Cerebellar cortex (tissue), 1 donor: ENCODE results near the gene ACVR2B.

ENCODE experiments used
- DNase-seq: peaks from one replicate; pipeline ENCODE4 v3.0.0-alpha.2; 2015; ENCODE audit warnings: low spot score

Gene ACVR2B

GRCh38 chr3:38532529-38532928 is 78.8 kb downstream of the ACVR2B start:
- DNase-seq: no peak

DNA sequence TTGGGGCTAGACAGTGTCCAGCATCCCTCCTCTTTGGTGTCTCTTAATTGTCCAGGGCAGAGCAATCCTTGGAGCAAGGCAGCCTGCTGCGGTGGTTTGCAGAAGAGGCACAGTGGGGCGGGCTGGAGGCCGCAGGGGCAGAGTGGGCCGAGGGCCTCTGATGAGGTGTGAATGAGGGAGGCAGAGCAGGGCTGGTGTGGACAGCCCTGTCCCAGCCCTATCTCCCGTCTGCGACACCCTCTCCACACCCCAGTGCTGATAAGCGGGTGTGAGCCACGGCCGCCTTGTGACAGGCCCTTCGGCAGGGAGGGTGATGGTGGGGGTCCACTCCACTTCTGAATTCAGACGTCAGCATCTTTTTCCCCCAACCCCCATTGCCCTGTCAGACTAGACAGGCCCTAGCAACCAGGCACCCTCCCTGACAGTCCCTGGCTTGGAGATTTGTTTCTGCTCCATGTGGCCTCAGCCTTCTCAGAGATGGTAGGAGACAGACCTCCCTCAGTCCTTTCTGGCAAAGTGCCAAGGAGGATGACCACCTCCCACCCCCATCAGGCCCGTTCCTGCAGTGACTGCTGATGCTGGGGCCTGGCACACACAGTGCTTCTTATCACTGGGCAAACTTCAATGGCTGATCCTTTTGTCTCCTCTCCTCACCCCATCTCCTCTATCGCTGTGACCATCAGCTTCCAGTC is 79.7 kb downstream of the ACVR2B start:
- no peak for DNase-seq

DNA sequence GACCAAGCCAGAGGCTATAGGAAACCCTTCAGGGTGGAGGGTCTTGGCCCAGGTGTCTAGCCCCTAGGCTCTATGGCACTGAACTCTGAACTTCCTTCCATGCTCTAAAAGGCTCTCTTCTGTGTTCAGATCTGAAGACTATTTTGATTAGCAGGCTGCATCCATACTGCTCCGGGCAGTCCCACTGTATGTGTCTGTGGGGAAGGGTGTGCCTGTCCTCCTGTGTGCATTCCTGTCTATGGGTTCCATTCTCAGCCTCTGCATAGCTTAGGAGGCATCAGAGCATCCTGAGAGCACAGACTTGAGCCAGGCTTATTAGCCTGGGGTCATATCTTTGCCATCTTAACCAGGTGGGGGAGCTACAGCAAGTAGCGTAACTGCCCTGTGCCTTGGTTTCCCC is 80.5 kb downstream of the ACVR2B start:
- DNase-seq: no peak

DNA sequence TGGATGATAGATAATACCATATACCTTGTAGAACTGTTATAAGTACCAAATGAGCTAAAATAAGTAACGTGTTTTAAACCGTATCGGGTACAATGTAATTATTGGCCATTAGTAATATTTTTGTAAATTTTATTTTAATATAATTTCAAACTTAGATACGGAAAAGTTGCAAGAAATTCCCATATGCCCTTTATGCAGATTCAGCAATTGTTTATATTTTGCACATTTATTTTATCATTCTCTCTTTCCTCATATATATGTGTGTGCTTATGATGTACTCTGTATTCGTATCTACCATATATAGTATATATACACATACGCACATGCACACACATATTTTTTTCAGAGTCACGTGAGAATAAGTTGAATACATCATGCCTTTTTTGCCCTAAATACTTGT is 80.9 kb downstream of the ACVR2B start:
- DNase-seq: no peak

- no peak for DNase-seq
These were observed 83.0 kb downstream of the ACVR2B start for GRCh38 chr3:38536671-38537070.

DNA sequence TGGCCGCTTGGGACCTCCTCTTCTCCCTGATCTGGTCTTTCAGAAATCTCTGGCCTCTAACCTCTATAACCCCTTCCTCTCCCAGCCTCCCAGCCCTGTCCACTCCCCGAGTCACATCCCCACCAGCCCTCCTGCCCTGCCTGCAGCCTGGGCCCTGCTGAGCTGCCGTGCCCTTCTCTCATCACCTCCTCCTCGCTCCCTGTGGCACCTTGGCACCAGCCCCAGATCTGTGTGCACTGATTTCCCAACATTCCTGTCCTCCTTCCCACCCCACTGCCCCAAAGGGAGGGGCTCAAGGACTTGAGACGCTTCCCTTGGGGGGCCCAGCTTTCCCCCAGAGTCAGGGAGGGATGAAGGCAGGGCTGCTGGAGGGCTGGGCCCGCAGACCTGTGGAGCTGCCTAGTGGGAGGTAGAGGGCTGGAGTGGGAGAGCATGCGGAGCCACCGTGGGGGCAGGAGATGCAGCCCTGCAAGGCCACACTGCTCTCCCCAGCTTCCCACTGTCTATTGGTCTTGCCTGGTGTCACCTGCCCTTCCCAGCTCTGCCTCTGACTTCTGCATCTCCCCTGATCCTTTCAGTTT is 85.2 kb downstream of the ACVR2B start:
- no peak for DNase-seq

GRCh38 chr3:38541806-38542205 is 88.1 kb downstream of the ACVR2B start:
- DNase-seq: no peak
